ENCODE results near the gene C2CD2L.
"Not testable (repeated sequence)": the region's sequence is repeated elsewhere in the genome, so short reads cannot be mapped to it uniquely, and the experiment has no call there.

The C2CD2L gene

GRCh38 chr11:119095066-119095880, 11.9 kb upstream of the C2CD2L start:
- Histone ChIP-seq H3K36me3 (ENCODE audit: insufficient read depth, low read length) (peaks cover 49% of the 10 kb centered on the region), H3K4me3 (ENCODE audit: low read length) (peak overlapping the region; percentile 79), H3K4me2 (ENCODE audit: low read length) (peak overlapping the region; percentile 85), H3K4me1 (ENCODE audit: control insufficient read depth, insufficient read depth, low read length) (peaks cover 25% of the 10 kb centered on the region), H3K9me3 (replicated peaks; ENCODE audit: low read length) (no peaks in the 10 kb centered on the region), H3K27me3 (ENCODE audit: control insufficient read depth, insufficient read depth, low read length) (no peaks in the 10 kb centered on the region), H3K9ac (ENCODE audit: low read depth, low read length) (peak overlapping the region; percentile 90)

GRCh38 chr11:119099711-119100110, 7.4 kb upstream of the C2CD2L start:
- no peaks in the 10 kb centered on the region for H3K27me3 ChIP-seq (ENCODE audit: control insufficient read depth, insufficient read depth, low read length)
- H3K4me3 ChIP-seq (ENCODE audit: low read length) = peak overlapping the region; percentile 81
- peak overlapping the region; percentile 84 for H3K4me2 ChIP-seq (ENCODE audit: low read length)
- peaks cover 27% of the 10 kb centered on the region for H3K36me3 ChIP-seq (ENCODE audit: insufficient read depth, low read length)
- H3K9ac ChIP-seq (ENCODE audit: low read depth, low read length) = no peak overlapping the region
- no peaks in the 10 kb centered on the region for H3K9me3 ChIP-seq (replicated peaks; ENCODE audit: low read length)
- peaks cover 24% of the 10 kb centered on the region for H3K4me1 ChIP-seq (ENCODE audit: control insufficient read depth, insufficient read depth, low read length)

DNA sequence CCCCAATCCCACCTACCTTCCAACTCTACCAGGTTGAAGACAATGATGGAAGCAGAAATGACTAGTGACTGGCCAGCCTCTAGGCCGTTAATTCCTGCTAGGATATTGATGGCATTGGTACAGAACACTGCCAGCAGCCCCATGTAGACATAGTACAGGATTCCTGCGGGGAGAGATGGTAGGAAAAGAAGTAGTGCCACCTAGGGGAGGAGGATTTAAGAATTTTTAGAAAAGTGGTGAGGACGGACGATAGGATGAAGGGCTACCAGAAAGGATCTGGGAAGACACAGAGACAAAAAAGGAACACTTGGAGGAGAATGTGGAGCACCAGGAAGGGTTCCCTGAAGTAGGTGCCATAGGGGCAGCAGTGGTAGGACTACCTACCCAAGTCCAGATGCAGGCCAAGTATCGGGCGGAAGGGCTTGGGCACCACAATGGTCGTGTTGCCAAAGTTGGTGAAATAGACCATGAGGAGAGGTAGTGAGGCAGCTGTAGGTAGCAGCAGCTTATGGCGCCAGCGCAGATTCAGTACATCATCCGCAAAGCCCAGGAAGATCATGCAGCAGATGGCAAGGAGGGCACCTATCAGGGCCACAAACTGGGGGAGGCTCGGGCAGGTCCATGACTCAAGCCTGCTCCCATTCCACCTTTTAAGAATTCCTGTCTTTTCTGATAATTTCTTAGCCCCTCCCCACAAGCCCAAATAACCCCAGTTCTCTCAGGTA, 6.7 kb upstream of the C2CD2L start:
- Histone ChIP-seq H3K9me3 (replicated peaks; ENCODE audit: low read length) (no peaks in the 10 kb centered on the region), H3K4me1 (ENCODE audit: control insufficient read depth, insufficient read depth, low read length) (peaks cover 24% of the 10 kb centered on the region), H3K36me3 (ENCODE audit: insufficient read depth, low read length) (peaks cover 27% of the 10 kb centered on the region), H3K4me3 (ENCODE audit: low read length) (peak overlapping the region; percentile 81), H3K4me2 (ENCODE audit: low read length) (peak overlapping the region; percentile 84), H3K9ac (ENCODE audit: low read depth, low read length) (peak overlapping the region; percentile 85), H3K27me3 (ENCODE audit: control insufficient read depth, insufficient read depth, low read length) (no peaks in the 10 kb centered on the region)

DNA sequence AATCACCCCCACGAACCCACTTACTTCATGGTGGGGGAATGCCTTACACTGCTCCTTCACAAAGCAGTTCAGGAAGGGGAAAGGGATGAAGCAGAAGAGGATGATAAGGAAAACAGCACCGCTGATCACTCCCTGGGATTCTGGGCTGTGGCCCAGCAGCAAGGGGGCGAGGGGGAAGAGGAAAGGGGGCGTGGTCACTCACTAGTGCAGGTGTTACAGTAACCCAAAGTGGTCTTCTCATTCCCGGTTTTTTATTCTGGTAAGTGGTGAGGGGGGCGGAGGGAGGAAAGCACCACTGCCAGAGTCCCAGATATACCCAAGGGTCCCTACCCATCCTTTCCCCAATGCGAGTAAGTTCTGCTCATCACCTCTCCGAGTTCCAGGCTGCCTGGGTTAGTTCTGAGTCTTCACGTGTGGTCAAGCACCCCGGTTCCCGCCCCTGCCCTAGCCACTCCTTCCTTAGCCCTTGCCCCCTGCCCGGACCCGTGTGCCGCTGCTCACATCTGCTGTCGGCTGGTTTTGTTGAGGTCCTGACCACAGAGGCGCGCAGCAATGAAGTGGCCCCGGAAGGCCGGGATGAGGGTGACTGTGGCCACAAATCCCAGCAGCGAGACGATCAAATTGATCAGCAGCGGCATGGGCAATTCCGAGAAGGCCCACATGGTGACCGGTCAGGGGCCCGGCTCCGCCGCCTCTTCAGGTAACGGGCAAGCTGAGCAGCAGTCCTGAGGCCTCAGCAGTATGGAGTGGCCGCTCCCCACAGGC, 6.0 kb upstream of the C2CD2L start:
- peaks cover 27% of the 10 kb centered on the region for H3K36me3 ChIP-seq (ENCODE audit: insufficient read depth, low read length)
- H3K27me3 ChIP-seq (ENCODE audit: control insufficient read depth, insufficient read depth, low read length) = no peaks in the 10 kb centered on the region
- peaks cover 18% of the 10 kb centered on the region for H3K4me1 ChIP-seq (ENCODE audit: control insufficient read depth, insufficient read depth, low read length)
- peak overlapping the region; percentile 84 for H3K4me2 ChIP-seq (ENCODE audit: low read length)
- peak overlapping the region; percentile 81 for H3K4me3 ChIP-seq (ENCODE audit: low read length)
- no peaks in the 10 kb centered on the region for H3K9me3 ChIP-seq (replicated peaks; ENCODE audit: low read length)
- H3K9ac ChIP-seq (ENCODE audit: low read depth, low read length) = peak overlapping the region; percentile 85

GRCh38 chr11:119101759-119102423, 5.3 kb upstream of the C2CD2L start, which contains the start of gene DPAGT1:
TSS of gene DPAGT1 (minus strand) at chr11:119101853. CDS start at chr11:119101655, 198 bp downstream.
- Histone ChIP-seq H3K9me3 (replicated peaks; ENCODE audit: low read length) (no peaks in the 10 kb centered on the region), H3K9ac (ENCODE audit: low read depth, low read length) (peak within 1 kb of the TSS; percentile 85), H3K4me2 (ENCODE audit: low read length) (peak within 1 kb of the TSS; percentile 84), H3K36me3 (ENCODE audit: insufficient read depth, low read length) (peaks cover 21% of the 10 kb centered on the region), H3K4me3 (ENCODE audit: low read length) (peak within 1 kb of the TSS; percentile 81), H3K4me1 (ENCODE audit: control insufficient read depth, insufficient read depth, low read length) (peaks cover 22% of the 10 kb centered on the region), H3K27me3 (ENCODE audit: control insufficient read depth, insufficient read depth, low read length) (no peaks in the 10 kb centered on the region)

DNA sequence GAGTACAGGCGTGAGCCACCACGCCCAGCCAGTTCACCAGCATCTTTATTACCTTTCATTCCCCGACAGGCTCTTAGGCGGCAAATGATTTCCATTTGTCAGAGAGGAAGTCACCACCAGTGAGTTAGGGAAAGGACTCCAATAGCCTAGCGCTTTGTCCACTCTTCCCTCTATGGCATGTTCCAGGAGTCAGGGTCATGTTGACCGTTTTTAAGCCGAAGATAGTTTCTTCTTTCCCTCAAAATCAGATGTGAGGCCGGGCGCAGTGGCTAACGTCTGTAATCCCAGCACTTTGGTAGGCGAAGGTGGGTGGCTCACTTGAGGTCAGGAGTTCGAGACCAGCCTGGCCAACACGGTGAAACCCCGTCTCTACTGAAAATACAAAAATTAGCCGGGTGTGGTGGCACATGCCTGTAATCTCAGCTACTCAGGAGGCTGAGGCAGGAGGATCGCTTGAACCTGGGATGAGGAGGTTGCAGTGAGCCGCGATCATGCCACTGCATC, 3.9 kb upstream of the C2CD2L start:
- peak overlapping the region; percentile 84 for H3K4me2 ChIP-seq (ENCODE audit: low read length)
- H3K27me3 ChIP-seq (ENCODE audit: control insufficient read depth, insufficient read depth, low read length); H3K36me3 ChIP-seq (ENCODE audit: insufficient read depth, low read length); H3K9me3 ChIP-seq (replicated peaks; ENCODE audit: low read length): not testable (repeated sequence)
- H3K4me3 ChIP-seq (ENCODE audit: low read length) = peak overlapping the region; percentile 81
- H3K4me1 ChIP-seq (ENCODE audit: control insufficient read depth, insufficient read depth, low read length) = peaks cover 26% of the 10 kb centered on the region
- H3K9ac ChIP-seq (ENCODE audit: low read depth, low read length) = peak overlapping the region; percentile 85

DNA sequence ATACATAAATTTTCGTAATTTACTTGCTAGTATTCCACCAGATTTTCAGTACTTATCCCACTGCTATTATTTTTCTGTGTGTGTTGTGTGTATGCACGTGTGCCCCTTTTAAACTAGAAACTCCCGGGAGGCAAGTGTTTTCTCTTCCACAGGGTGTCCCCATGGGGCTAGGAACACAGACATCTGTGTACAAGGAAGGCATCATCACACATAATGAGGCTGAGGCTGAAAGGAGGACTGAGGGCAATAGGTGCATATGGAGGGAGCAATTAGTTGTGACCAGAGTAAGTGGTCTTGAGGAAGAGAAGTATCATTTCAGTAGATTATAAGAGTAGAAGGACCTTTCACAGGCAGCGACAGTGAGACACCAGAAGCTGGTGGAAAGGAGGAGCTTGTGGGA, 3.4 kb upstream of the C2CD2L start:
- H3K4me2 ChIP-seq (ENCODE audit: low read length) = no peak overlapping the region
- peaks cover 32% of the 10 kb centered on the region for H3K4me1 ChIP-seq (ENCODE audit: control insufficient read depth, insufficient read depth, low read length)
- no peaks in the 10 kb centered on the region for H3K9me3 ChIP-seq (replicated peaks; ENCODE audit: low read length)
- no peaks in the 10 kb centered on the region for H3K27me3 ChIP-seq (ENCODE audit: control insufficient read depth, insufficient read depth, low read length)
- peaks cover 2% of the 10 kb centered on the region for H3K36me3 ChIP-seq (ENCODE audit: insufficient read depth, low read length)
- H3K9ac ChIP-seq (ENCODE audit: low read depth, low read length) = no peak overlapping the region
- H3K4me3 ChIP-seq (ENCODE audit: low read length) = no peak overlapping the region

GRCh38 chr11:119107538-119108145, 498 bp downstream of the C2CD2L start:
- peak overlapping the region; percentile 82 for H3K9ac ChIP-seq (ENCODE audit: low read depth, low read length)
- peaks cover 15% of the 10 kb centered on the region for H3K36me3 ChIP-seq (ENCODE audit: insufficient read depth, low read length)

DNA sequence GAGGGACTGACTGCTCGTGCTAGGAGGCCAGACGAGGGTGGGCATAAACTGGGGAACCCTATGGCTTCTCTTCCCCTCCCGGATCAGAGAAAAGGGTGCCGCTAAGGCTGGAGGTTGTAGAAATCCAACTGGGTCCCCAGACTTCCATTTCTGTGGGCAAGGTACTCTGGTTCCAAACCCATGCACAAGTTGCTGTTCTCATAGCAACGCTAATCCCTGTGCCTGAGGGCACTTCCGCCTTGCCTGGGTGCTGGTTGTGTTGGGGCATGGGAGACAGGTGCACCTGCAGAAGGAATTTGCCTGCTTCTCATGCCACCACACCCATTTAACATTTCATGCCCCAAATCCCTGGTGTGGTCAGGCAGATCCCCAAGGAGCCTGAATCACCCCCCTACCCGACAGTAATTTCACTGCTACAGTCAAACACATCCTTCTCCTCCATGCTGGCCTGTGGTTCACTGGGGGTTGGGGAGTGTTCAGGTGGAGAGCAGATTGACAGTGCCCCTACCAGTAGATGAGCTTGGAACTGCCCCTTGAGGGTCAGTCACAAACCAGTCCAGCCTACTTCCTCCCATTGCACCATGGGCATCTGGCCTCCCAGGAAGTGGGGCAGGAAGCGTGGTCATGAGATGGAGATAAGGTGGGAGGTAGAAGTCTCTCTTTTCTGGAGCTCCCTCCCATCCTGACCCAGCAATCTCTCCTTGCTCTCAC, 1.2 kb downstream of the C2CD2L start:
- peaks cover 18% of the 10 kb centered on the region for H3K36me3 ChIP-seq (ENCODE audit: insufficient read depth, low read length)
- peaks cover 18% of the 10 kb centered on the region for H3K4me1 ChIP-seq (ENCODE audit: control insufficient read depth, insufficient read depth, low read length)
- H3K4me2 ChIP-seq (ENCODE audit: low read length) = peak overlapping the region; percentile 94
- H3K4me3 ChIP-seq (ENCODE audit: low read length) = peak overlapping the region; percentile 88
- H3K9ac ChIP-seq (ENCODE audit: low read depth, low read length) = peak overlapping the region; percentile 82
- no peaks in the 10 kb centered on the region for H3K27me3 ChIP-seq (ENCODE audit: control insufficient read depth, insufficient read depth, low read length)
- no peaks in the 10 kb centered on the region for H3K9me3 ChIP-seq (replicated peaks; ENCODE audit: low read length)

More at GRCh38 chr11:119107538-119108145, 498 bp downstream of the C2CD2L start:
- no peaks in the 10 kb centered on the region for H3K27me3 ChIP-seq (ENCODE audit: control insufficient read depth, insufficient read depth, low read length)
- H3K9me3 ChIP-seq (replicated peaks; ENCODE audit: low read length) = no peaks in the 10 kb centered on the region
- H3K4me3 ChIP-seq (ENCODE audit: low read length) = peak overlapping the region; percentile 88
- peaks cover 24% of the 10 kb centered on the region for H3K4me1 ChIP-seq (ENCODE audit: control insufficient read depth, insufficient read depth, low read length)
- peak overlapping the region; percentile 94 for H3K4me2 ChIP-seq (ENCODE audit: low read length)

DNA sequence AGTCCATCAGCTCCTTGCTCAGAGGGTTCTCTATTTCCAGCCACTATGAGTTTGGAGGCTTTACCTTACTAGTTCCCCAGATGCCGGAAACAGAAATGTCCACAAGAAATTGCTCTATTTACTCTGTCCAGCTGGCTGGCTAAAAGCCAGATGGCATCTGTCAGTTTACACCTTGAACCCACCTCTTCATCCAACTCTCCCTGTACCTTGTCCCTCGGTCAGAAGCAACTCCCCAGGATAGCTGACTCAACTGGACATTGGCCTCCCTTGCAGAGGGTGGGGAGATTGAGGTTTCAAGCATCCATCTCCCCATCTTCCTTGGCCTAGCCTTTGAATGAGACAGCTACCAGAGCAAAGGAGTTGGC, 1.7 kb downstream of the C2CD2L start:
- Histone ChIP-seq H3K9me3 (replicated peaks; ENCODE audit: low read length) (no peaks in the 10 kb centered on the region), H3K9ac (ENCODE audit: low read depth, low read length) (no peak overlapping the region), H3K36me3 (ENCODE audit: insufficient read depth, low read length) (peaks cover 23% of the 10 kb centered on the region), H3K4me1 (ENCODE audit: control insufficient read depth, insufficient read depth, low read length) (peaks cover 18% of the 10 kb centered on the region), H3K4me2 (ENCODE audit: low read length) (peak overlapping the region; percentile 94), H3K4me3 (ENCODE audit: low read length) (peak overlapping the region; percentile 88), H3K27me3 (ENCODE audit: control insufficient read depth, insufficient read depth, low read length) (no peaks in the 10 kb centered on the region)

All from skeletal muscle satellite cell (primary cell).